GM06990 (cell line): ENCODE measurements around the gene SMARCD3.

Experiments
- DNase-seq: peaks from one replicate; pipeline ENCODE4 v3.0.0-alpha.2; 2011; ENCODE audit not compliant: insufficient read length; ENCODE audit errors: extremely low read depth
- H3K27me3 ChIP-seq: replicated peaks from 2 replicates; pipeline ENCODE4 v1.6.0; 2011; ENCODE audit warnings: low read length; ENCODE audit not compliant: control insufficient read depth, insufficient read depth
- H3K36me3 ChIP-seq: 2 replicates; pipeline ENCODE4 v1.5.1; 2011; ENCODE audit warnings: low read length; ENCODE audit not compliant: control insufficient read depth, insufficient read depth
- H3K4me3 ChIP-seq: replicated peaks from 2 replicates; pipeline ENCODE4 v1.5.1; 2011; ENCODE audit warnings: low read depth, mild to moderate bottlenecking, control low read depth, low read length
- CTCF ChIP-seq: IDR thresholded peaks from 2 replicates; pipeline ENCODE4 v1.5.1; 2011; ENCODE audit warnings: low read length, control low read depth, mild to moderate bottlenecking, inconsistent platforms; ENCODE audit not compliant: insufficient read depth, poor library complexity, severe bottlenecking

Gene SMARCD3

DNA sequence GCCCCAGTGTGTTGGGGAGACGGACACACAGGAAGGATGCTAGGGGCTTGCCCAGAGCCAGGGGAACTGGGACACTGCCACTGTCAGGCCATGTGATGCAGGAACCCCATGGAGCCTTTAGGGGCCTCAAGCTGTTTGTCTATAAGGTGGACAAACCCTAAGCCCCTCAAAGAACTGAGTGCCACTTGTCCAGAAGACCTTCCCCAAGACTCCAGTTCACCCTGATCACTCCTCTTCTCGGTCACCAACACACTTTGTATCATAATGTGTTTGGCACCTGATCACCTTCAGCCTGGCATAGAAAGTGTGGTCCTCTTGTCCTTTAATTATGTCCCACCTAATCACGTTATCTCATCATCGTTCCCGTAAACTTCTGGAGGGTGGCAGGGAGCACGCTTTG lies 38.9 kb downstream of the SMARCD3 start:
- Histone ChIP-seq H3K27me3 (no peaks in the 10 kb centered on the region), H3K36me3 (peaks cover 9% of the 10 kb centered on the region), H3K4me3 (no peak overlapping the region)
- DNase-seq, result no peak
- TF ChIP-seq CTCF, result no peak

- TF ChIP-seq CTCF, result no peak
Measured at GRCh38 chr7:151208253-151208862, 40.1 kb downstream of the SMARCD3 start.

DNA sequence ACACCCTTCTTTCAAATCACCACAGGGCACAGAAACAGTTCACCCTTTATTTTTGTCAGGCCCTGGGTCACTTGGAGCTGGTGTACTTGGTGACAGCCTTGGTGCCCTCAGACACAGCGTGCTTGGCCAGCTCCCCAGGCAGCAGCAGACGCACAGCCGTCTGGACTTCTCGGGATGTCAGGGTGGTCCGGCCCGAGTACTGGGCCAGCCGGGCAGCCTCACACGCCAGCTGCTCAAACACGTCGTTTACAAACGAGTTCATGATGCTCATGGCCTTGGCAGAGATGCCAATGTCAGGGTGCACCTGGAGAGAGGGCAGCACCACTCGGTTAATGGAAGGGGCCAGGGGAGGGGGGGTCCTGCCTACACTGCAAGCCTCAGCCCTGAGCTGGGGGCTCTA lies 40.7 kb downstream of the SMARCD3 start:
- Histone ChIP-seq H3K36me3 (no peaks in the 10 kb centered on the region), H3K27me3 (no peaks in the 10 kb centered on the region), H3K4me3 (no peak overlapping the region)
- DNase-seq, result no peak
- TF ChIP-seq CTCF, result no peak

More at GRCh38 chr7:151208253-151208862, 40.1 kb downstream of the SMARCD3 start:
- no peak overlapping the region for H3K4me3 ChIP-seq
- H3K27me3 ChIP-seq, result no peaks in the 10 kb centered on the region
- peaks cover 2% of the 10 kb centered on the region for H3K36me3 ChIP-seq
- DNase-seq, result no peak

GRCh38 chr7:151207315-151207714 lies 41.2 kb downstream of the SMARCD3 start:
- TF ChIP-seq CTCF, result no peak
- H3K4me3 ChIP-seq, result no peak overlapping the region
- H3K27me3 ChIP-seq, result no peaks in the 10 kb centered on the region
- H3K36me3 ChIP-seq, result no peaks in the 10 kb centered on the region
- no peak for DNase-seq

DNA sequence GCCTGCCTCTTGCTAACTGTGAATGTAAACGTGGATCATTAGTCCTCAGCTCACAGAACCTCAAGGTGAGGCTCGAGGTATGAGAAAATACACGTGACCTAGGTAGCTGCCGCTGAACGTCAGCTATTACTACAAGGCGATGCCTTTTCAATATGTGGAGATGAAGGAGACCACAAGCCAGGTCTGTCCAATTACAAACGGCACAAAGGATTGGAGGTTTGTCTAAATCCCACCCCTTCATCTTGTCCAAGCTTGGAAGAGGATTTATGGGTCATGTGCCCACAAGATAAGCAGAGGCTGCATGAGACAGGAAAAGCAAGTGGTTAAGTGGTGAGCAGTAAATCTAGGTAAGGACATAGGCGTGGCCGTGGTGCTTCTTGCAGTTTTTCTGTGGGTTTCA lies 41.6 kb downstream of the SMARCD3 start:
- no peak for DNase-seq
- no peaks in the 10 kb centered on the region for H3K27me3 ChIP-seq
- H3K36me3 ChIP-seq, result no peaks in the 10 kb centered on the region
- no peak for TF ChIP-seq CTCF
- H3K4me3 ChIP-seq, result no peak overlapping the region

GRCh38 chr7:151205730-151206129 lies 42.8 kb downstream of the SMARCD3 start:
- Histone ChIP-seq H3K36me3 (no peaks in the 10 kb centered on the region), H3K27me3 (no peaks in the 10 kb centered on the region; the same call in 1 of the 2 replicates), H3K4me3 (no peak overlapping the region)
- no peak for TF ChIP-seq CTCF
- no peak for DNase-seq
